Left colon (tissue), 2 donors: ENCODE data around the gene XRCC3. TPM values are rescaled to one million over a fixed set of nuclear protein-coding genes. Genes with fewer than 3 reads are reported as not detected.

Source experiments
- ATAC-seq: fragments of 200-7000 bp; cut with Tn5 transposase; one replicate; pipeline ENCODE4 v1.9.1; 2020; ENCODE audit warnings: mild to moderate bottlenecking, moderate library complexity
- DNase-seq, 2 donors: peaks; one replicate each; pipeline ENCODE4 v3.0.0-alpha.2; 2020
- intact Hi-C, 2 donors: fragments of 100-400 bp; cut with DNase I in 1 of 2; cut with micrococcal nuclease in 1 of 2; formaldehyde crosslinking; loops; one replicate each; pipeline versions ENCODE4 v1.11.2 to v1.14.0; 2022; cut with DNase I, micrococcal nuclease
- total RNA-seq, 2 donors: library from RNA; stranded (reverse); fragmentation: NEBNext Ultra II Directional; extraction: Animal tissue kit (Norgen Biotek cat#: 25700); gene quantifications; one replicate each; pipeline ENCODE4 v1.2.1, GENCODE V29; 2021
- donor health status: DM: no; HTN: no; CAD: no.
- donor health status: DM: yes; HTN: yes; CAD: no.

The XRCC3 gene
- total RNA-seq, 2 donors from 2014 or later = 7.9 to 16.2 TPM

DNA sequence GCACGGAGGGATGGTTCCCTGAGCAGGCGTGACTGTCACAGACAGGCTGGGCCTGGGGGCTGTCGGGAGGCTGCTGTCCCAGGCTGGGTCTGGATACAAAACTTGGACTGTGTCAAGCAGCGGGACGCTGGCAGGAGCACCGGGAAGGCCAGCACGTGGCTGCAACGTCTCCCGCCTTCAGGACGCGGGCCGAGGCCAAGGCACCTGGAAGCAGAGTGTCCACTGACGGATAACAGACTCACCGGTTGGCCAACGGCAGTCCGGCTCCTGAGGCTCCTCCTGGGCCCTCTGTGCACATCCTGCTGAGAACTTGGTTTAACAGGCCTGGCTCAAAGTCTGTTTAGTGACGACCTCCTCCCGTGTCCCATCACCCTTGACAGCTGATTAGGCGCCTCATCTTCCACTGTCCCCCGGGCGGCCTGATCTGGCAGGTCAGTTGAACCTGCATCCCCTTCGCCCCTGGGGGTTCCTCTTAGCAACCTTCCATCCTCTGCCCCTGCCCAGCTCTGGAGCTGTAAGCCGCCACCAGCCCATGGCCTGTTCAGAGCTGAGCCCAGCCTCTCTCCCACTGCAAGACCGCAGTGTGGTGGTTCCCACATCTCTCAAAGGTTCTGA, 2.5 kb downstream of the XRCC3 start:
- intact Hi-C loops = loop anchor here in 1 of 2 donors (10.0 kb wide), 1 partner anchor 138 kb away; no protein-coding TSS in a partner anchor
- no peak for ATAC-seq
- no peak for DNase-seq

DNA sequence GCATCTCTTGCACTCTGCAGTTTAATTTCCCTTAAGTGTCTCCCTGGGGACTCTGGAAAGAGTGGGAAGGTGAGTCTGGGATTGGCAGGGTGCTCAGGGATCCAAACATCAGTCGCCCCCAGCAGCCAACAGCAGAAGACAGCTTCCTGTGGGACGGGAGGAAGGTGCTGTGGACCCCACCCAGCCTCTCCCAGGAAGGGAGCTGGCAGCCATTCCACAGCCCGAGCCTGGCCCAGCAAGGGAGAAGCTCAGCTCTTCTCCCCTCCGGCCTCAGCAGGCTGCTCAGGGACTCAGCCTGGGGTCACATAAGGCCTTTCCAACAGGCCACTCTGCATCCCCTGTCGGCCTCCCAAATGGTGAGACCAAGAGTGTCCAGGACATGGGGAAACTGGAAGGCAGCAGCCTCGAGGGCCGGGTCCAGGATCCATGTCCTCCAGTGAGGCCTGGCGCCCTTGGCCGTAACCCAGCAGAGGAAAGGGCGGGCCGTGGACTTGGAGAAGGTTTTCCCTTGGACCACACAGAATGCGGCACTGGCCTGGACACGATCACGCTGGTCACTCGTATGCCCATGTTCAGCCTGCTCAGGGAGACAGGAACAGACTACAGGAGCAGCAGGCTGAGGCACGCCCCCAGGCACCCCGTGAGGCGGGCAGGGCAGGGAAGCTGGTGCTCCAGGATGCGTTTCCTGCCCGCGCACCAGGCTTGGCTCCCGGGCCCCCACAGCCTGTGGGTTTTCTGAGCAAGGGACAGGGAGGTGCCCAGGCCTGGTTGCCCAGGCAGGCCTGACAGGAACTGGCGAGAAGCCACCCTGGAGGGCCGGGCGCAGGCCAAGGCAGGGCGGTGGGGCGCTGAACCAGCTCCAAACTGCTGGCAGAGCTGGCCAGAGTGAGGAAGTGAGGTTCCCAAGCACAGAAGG, 3.5 kb downstream of the XRCC3 start:
- ATAC-seq (peak; percentile 48), DNase-seq (peak; percentile 76 to 78)
- intact Hi-C loops = loop anchor here in 1 of 2 donors (10.0 kb wide), 1 partner anchor 137 kb away; no protein-coding TSS in a partner anchor

DNA sequence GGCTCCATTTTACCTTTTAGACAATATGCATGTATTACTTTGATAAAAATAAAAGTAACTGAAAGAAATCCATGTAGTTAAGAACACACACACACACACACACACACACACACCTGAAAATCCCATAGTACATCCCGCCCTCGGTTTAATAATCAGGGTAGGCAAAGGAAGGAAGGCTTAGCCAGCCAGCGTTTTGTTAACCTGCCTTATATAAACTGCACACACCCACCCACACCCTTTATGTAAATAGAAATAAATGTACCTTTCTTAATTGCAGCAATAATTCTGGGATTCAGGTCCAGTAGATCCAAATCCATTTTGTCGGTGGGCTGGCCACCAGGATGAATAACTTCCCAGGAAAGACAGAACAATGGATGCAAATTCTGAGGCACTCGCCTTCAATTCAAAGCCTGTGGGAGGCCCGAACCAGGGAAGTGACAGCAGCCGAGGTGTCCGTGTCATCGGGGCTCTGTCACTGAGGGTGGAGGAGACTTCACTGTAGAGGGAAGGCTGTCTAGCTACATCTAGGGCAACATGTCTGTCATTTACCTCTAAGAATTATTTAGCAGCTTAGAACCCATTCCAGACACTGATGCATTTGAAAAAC, 4.4 kb downstream of the XRCC3 start:
- DNase-seq = peak; percentile 44 to 69
- intact Hi-C loops = loop anchor here in 1 of 2 donors (10.0 kb wide), 1 partner anchor 136 kb away; no protein-coding TSS in a partner anchor
- peak; percentile 58 for ATAC-seq

DNA sequence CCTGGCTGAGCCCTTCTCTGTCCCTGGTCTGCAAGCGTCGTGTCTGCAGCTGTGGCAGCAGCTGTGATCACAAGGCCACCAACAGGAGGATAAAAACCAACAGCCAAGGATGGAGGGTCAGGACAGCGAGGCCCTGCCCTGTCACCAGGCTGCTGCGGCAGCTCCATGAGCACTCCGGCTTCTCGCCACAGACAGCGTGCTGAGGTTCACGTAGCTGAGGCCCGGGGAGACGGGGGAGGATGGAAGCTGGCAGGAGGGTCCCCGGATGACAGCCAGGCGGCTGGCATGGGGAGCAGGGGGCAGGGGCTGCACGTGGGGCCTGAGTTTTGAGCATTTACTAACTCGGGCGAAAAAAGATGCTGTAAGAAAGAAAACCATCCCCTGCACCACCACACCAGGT, 5.4 kb downstream of the XRCC3 start:
- intact Hi-C loops = loop anchor here in 1 of 2 donors (10.0 kb wide), 1 partner anchor 135 kb away; no protein-coding TSS in a partner anchor
- ATAC-seq = no peak
- DNase-seq = no peak

DNA sequence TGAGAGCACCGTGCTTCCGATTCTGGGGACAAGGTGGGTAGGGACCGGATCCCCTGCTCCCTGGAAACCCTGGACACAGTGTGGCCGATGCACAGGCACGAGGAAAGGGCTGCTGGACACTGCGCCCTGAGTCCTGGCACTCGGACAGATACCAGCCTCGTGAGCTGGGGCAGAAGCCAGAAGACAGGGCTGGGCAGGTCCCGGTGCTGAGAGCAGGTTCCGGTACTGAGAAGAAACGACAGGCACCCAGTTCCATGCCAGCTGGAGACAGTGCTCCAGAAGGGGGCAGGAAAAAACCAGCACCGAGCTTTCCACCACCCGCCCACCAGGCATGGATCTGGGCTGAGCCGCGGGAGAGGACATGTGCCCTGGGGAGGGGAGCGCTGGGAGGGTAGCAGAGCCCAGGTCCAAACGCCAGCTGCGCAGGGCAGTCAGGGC, 6.5 kb downstream of the XRCC3 start:
- no peak for DNase-seq
- intact Hi-C loops = no loop called here
- no peak for ATAC-seq

DNA sequence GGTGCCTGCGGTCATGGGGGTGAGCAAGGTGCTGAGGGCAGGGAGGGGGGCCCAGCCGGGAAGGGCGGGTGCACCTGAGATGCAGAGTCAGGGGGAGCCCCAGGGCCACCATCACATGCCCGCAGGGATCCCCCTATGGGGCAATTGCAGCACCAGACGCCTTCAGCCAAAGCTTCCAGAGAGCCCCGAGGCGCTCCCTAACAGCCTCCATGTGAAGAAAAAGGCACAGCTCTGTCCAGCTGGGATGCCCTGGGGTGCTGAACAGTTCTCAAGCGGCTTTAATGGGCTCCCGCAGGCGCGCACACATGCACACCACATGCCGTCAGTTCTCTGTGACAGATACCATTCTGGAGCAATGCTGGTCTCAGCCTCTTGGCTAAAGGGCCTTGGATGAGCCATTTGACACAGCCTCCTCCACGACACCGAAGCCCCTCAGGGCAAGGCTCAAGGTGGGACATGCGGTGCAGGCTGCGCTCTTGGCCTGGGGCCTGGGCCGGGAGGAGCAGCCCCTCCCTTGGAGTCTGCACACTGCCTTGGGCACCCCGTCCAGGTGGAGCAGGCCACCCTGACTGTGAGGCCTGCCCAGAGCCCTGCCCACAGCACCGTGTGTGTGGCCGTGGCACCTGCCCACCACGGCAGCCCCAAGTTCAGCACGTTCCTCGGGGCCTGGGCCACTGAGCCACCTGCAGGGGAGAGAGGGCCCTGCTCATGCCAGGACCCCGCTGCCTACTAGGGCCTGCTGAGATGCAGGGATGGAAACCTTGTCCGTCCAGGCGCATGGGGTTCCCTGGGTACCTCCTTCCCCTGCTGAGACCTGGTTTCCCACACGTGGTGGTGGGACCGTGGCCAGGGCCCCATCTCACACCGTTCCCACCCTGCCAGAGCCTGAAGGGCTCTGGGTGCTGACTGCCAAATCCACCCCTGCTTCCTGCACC, 7.7 kb downstream of the XRCC3 start:
- ATAC-seq = no peak
- intact Hi-C loops = no loop called here
- no peak for DNase-seq

DNA sequence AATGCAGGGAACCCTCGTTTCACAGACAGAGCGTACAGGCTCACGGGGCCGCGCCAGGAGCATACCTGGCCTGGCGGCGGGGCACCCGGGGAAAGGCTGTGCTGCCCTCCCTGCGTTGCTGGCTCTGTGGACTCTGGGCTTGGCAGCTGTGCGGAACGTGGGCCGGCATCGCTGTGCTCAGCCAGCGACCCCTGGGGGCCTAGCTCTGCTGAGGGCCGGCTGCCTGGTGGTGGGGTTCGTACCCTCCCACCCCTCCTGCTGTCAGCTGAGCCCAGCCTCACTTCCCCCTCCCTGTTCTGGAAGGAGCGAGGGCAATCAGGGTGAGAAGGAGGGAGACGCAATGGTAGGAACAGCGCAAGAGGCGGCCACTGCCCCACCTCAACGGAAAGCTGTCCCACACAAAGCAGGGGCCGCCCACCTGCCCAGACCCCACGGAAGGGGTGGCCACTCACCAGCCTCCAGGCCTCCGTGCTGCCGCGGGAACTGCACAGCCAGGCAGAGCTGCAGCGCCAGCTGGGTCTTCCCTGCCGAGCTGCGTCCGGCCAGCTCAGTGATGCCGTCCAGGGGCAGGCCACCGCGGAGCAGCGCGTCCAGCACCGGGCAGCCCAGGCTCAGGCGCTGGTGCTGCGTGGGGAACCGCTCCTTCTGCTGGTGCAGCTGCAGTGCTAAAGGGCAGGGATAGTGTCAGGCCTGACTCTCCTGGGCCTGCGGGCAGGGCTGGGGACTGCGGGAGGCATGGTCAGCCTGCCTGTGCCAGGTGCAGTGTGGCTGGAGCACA, 8.5 kb downstream of the XRCC3 start:
- intact Hi-C loops = no loop called here
- DNase-seq = no peak
- ATAC-seq = no peak

DNA sequence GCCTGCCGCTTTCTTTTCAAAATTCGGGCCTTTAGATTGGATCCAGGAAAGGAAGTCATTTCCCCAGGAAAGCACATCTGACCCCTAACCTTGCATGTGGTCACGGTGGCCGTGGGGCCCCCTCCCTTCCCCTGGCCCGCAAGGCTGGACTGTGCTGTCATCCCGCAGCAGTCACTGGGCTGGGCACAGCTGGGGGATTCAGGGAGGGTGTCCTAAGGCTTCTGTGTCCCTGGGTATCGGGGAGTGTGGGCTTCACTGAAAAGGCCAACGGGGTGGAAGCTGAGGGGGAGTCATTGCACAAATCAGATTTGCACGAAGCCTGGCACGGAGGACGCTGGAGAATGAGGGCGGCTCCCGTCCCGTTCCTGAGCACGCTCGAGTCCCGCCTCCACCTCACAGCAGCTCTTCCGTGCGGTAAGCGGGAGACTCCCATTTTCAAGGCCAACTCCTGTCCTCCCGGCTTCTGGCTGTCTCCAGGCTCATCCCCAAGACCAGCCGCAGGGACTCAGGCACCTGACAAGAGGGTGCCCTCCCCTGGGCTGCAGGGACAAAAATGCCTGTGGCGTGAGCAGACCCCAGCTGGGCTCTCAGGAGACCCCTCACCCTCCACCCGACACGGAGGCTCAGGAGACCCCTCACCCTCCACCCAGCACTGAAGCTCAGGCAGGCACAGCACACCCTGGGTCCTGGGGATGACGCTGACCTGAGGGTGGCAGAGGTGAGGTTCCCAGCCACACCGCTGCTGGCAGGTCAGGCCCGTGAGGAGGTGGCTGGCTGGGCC, 9.6 kb downstream of the XRCC3 start:
- intact Hi-C loops = no loop called here
- no peak for ATAC-seq

DNA sequence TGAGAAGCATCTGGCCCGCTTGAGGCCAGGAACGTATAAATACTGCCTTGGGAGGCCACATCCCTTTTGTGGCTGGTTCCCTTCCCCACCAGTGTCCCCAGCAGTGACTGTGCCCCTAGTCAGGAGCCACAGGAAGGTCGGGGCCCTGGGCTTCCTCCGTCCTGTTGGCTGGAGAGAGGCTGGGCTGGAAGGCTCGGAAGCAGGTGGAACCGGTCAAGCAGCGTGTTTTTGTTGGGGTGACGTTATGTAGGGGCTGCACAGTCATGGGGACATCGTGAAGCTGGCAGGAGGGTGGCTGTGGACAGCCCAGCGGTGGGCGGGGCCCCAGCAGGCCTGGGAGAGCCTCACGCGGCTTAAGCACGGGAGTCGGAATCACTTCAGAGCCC, 10.1 kb downstream of the XRCC3 start:
- no peak for DNase-seq
- intact Hi-C loops = no loop called here
- no peak for ATAC-seq

More for the DNA sequence above, 9.6 kb downstream of the XRCC3 start:
- no peak for DNase-seq

DNA sequence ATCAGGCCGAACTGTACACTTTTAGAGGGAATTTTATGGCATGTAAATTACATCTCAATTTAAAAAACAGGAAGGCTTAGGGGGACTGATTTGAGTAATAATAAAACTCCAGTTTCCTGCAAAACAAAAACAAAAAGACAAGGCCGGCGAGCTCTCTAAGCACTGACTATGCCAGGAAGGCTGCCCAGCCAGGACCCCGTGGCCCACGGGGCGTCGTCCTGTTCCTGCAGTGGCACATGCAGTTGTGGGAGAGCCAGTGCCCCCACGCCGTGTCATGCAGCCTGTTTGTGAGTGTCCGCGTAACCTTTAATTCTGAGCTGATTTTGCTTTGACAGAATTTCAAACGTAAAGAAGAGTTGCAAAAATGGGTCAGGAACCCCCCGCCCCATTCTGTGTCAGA, 10.5 kb downstream of the XRCC3 start:
- DNase-seq (no peak), ATAC-seq (no peak)
- intact Hi-C loops = no loop called here

DNA sequence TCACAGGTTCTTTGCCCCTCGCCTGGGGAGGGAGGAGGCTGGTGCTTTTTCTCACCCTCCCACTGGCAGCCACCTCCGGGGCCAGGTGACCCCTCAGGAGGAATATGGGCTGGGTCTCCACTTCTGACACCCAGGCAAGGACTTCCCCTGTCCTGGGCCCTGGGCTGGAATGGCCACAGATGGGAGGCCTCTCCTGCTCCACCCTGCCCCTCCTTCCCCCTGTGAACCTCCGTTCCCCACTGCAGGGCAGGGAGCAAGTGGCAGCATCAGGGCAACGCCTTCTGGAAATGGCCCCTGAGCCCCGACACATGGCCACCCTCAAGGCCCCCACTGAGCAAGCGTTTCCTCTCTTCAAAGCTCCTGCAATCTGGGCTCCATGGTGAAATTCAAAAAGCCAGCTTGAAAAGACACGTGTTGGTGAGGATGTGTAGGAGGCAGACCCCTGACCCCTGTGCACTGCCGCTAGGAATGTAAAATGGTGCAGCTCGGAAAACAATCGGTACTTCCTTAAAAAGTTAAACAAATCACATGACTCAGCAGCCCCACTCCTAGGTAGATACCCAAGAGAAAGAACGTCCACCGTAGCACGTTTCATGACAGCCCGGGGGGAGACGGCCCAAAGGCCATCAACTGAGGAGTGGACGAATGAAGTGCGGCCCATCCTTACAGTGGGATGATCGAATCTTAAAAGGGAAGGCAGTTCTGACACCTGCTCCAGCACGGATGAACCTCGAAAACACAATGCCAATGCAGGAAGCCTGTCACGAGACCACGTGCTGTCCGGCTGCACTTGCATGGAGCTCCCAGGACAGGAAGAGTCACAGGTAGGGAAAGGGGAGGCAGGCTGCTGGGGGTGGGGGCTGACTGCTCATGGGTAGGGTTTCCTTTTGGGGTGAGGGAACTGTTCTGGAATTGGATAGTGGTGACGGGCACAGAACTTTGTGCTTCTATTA, 11.5 kb downstream of the XRCC3 start:
- ATAC-seq = no peak
- intact Hi-C loops = no loop called here
- no peak for DNase-seq

DNA sequence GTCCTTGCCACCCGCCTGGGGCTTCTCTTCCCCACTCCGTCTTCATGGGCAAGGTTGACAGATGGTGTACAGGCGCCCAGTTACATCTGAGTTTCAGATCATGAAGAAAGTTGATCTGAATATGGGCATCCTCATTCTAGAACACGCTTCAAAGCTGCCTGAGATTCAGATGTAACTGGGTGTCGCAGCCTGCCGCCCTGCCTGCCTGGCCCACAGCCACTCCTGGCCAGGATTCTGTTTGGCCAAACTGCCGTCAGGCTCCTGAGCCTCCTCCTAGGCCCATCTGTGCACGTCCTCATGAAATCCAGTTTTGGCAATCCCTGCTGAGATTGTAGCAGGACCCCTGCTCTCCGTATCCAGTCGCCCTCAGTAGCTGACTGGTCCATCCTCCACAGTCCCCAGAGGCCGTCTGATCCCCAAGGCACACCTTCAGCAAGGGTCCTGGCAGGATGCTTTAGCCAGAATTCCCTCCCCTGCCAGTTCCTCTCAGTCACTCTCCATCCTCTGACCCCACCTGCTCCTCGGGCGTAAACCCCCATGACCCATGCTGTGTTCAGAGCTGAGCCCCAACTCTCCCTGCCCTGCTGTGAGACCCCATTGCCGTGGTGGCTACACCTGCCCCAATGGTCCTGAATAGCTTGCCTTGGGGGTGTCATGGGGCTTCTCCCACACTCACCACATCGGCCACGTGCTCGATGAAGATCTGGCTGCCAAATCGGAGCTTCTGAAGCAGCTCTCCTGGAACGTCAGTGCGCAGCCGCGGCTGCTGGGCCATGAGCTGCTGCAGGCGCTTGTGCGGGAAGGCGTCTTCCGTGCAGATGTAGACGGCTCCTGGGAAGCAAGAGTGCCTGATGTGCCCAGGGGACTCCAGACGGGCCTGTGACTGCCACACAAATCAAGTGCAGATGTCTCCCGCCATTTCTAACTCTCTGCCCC, 12.5 kb downstream of the XRCC3 start:
- intact Hi-C loops = no loop called here
- ATAC-seq = no peak
- no peak for DNase-seq

DNA sequence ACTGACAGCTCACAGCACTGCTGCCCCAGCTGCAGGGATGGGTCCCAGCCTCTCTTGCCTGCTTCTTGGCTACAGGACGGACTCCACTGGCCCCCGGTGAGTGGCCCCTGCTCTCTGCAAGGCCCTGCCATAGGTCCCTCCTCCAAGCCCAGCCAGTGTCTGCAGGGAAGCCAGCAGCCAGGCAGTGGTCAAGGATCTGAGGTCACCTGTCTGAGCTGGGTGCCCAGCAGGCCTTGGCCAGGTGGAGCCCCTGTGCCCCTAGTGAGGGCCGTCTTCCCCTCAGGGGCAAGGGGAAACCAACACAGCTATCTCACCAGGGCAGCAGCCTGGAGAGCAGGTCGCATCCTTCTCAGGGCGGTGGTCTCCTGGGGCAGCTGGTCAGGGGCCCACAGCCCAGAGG, 13.2 kb downstream of the XRCC3 start:
- ATAC-seq (no peak), DNase-seq (no peak)
- intact Hi-C loops = no loop called here

DNA sequence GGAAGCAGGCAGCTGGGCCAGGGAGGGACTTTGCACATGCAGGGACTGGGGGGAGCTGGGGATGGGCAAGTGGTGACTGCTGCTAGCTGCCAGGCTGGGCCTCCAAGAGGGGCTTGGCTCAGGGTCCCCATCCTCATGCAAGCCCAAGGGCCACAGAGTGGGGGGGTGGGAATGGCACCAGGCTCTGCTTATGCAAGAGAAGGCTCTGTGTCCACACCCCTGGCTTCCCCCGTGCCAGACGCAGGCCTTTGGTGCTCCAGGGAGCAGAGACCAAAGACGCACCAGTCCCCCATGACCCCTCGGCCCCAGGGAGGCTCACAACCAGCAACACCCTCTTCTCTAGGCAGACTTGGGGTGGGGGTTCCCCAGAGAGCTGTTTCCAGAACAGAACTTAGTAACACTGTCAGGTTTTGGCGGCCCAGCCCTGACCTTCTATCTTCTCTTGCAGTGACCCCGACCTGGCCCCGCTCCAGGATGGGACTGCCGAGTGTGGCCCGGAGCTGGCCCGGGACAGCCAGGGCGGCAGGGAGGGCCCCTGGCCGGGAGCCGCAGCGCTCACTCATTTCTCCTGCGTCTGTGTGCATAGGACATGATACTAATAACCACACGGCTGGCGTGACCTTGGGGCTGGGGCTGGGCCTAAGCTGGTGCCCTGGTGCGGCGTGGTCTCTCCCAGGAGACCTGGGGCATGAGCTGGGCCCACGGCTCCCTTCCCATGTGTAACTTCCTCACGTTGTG, 14.3 kb downstream of the XRCC3 start:
- intact Hi-C loops = no loop called here
- no peak for DNase-seq
- no peak for ATAC-seq
